ENCODE measurements around the gene DOCK9.

- no peak for TF ChIP-seq EZH2 (IDR thresholded peaks at IDR 0.05; ENCODE audit: borderline replicate concordance, insufficient read depth, low read depth, low read length, poor library complexity, severe bottlenecking)
- no peak for TF ChIP-seq CTCF (IDR thresholded peaks at IDR 0.05)
Measured at GRCh38 chr13:98795220-98795619, 182.6 kb downstream of the DOCK9 start.
